ENCODE measurements around the gene ENO2.

DNA sequence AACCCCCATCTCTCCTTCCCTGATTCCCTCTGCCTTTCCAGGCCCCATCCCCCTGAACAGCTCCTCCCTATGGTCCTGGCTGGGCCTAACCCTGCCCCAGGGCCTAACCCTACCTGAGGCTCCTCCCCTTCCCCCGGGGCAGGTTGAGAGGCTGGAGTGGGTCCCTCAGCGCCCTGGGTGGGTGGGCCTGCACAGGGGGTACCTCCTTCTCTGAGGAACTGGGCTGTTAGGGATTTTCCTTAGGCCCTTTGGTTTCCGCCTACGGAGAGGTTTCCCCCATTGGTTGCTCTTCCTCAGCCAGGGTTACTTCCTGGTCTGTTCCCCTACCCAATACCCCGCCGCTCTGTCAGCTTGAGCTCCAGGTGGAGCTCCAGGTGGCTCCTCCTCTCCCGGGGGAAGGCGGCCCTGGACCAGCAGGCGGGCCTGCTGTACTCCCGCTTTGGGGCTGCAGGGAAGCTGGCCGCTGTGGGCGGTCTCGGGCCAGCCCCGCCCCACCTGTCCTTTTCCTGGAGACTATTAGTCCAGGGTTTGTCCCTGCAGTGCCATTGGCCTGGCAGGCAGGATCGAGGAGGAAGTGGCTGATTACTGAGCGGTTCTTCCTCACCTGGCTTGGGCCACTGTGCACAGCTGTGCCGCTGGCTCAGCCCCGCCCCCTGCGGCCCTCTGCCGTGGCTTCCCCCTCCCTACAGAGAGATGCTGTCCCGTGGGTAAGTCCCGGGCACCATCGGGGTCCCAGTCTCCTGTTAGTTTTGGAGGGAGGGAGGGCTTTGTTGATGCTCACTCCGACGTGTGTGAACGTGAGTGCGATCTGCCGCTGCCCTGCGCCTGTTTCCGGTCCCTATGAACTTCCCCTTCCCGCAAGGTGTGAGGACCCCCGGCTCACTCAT is 31.9 kb downstream of the ENO2 start:
- TF ChIP-seq, protein P1, sequence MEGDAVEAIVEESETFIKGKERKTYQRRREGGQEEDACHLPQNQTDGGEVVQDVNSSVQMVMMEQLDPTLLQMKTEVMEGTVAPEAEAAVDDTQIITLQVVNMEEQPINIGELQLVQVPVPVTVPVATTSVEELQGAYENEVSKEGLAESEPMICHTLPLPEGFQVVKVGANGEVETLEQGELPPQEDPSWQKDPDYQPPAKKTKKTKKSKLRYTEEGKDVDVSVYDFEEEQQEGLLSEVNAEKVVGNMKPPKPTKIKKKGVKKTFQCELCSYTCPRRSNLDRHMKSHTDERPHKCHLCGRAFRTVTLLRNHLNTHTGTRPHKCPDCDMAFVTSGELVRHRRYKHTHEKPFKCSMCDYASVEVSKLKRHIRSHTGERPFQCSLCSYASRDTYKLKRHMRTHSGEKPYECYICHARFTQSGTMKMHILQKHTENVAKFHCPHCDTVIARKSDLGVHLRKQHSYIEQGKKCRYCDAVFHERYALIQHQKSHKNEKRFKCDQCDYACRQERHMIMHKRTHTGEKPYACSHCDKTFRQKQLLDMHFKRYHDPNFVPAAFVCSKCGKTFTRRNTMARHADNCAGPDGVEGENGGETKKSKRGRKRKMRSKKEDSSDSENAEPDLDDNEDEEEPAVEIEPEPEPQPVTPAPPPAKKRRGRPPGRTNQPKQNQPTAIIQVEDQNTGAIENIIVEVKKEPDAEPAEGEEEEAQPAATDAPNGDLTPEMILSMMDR (conservative IDR thresholded peaks at IDR 0.05; ENCODE audit: low read depth in 2 of 2) = peak in 1 of 2 experiments; percentile 7; a peak in 1 of 4 replicates
- TF ChIP-seq NANOG (IDR thresholded peaks at IDR 0.05; ENCODE audit: borderline replicate concordance) (no peak), CREB1 (CRISPR knock-in tag; IDR thresholded peaks at IDR 0.05; ENCODE audit: low read depth) (no peak; the same call in 1 of the 2 replicates), POLR2AphosphoS5 (IDR thresholded peaks at IDR 0.05; ENCODE audit: low read depth) (peak; percentile 97), JUNB (IDR thresholded peaks at IDR 0.05; ENCODE audit: unreplicated experiment) (no peak), EZH2 (IDR thresholded peaks at IDR 0.05; ENCODE audit: low read depth, unreplicated experiment) (no peak), EZH2phosphoT487 (IDR thresholded peaks at IDR 0.05; ENCODE audit: unreplicated experiment) (no peak), ZNF114 (CRISPR knock-in tag; IDR thresholded peaks at IDR 0.05) (no peak)
- TF ChIP-seq, protein P2, sequence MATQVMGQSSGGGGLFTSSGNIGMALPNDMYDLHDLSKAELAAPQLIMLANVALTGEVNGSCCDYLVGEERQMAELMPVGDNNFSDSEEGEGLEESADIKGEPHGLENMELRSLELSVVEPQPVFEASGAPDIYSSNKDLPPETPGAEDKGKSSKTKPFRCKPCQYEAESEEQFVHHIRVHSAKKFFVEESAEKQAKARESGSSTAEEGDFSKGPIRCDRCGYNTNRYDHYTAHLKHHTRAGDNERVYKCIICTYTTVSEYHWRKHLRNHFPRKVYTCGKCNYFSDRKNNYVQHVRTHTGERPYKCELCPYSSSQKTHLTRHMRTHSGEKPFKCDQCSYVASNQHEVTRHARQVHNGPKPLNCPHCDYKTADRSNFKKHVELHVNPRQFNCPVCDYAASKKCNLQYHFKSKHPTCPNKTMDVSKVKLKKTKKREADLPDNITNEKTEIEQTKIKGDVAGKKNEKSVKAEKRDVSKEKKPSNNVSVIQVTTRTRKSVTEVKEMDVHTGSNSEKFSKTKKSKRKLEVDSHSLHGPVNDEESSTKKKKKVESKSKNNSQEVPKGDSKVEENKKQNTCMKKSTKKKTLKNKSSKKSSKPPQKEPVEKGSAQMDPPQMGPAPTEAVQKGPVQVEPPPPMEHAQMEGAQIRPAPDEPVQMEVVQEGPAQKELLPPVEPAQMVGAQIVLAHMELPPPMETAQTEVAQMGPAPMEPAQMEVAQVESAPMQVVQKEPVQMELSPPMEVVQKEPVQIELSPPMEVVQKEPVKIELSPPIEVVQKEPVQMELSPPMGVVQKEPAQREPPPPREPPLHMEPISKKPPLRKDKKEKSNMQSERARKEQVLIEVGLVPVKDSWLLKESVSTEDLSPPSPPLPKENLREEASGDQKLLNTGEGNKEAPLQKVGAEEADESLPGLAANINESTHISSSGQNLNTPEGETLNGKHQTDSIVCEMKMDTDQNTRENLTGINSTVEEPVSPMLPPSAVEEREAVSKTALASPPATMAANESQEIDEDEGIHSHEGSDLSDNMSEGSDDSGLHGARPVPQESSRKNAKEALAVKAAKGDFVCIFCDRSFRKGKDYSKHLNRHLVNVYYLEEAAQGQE (IDR thresholded peaks at IDR 0.05; ENCODE audit: unreplicated experiment) = no peak

All from GM23338 (cell line).